SK-MEL-5 (cell line): ENCODE results near the gene ZFAND3. TPM values are rescaled to one million over a fixed set of nuclear protein-coding genes. Genes with fewer than 3 reads are reported as not detected.

ENCODE experiments used
- DNase-seq: peaks from one replicate; pipeline ENCODE4 v3.0.0-alpha.2; 2016; ENCODE audit warnings: low read depth, low spot score
- in situ Hi-C: cut with HindIII; loops from 2 replicates; pipeline ENCODE4 v1.10.0; 2016; ENCODE audit warnings: low sequenced_read_pairs, high pct_unique_total_duplicates, low pct_unique_long_range_greater_than_20kb
- total RNA-seq: library from RNA; depleted of rRNA; stranded (reverse); fragments of >200 nt; shearing (Covaris generic); gene quantifications from 2 replicates; pipeline ENCODE4 v1.2.3, GENCODE V29; 2014

Gene ZFAND3
- total RNA-seq, 1 experiment from 2014 or later = 14.6 TPM

GRCh38 chr6:37965964-37966676 is 146.6 kb downstream of the ZFAND3 start:
- DNase-seq = no peak
- in situ Hi-C loops = no loop called here

- no peak for DNase-seq
- in situ Hi-C loops = no loop called here
Measured at GRCh38 chr6:37966801-37967200, 147.3 kb downstream of the ZFAND3 start.

GRCh38 chr6:37967651-37968050 is 148.1 kb downstream of the ZFAND3 start:
- in situ Hi-C loops = no loop called here
- DNase-seq = no peak

GRCh38 chr6:37971266-37971665 is 151.7 kb downstream of the ZFAND3 start:
- no peak for DNase-seq
- in situ Hi-C loops = no loop called here

- in situ Hi-C loops = no loop called here
- DNase-seq = no peak
Measured at GRCh38 chr6:37971711-37972390, 152.3 kb downstream of the ZFAND3 start.

GRCh38 chr6:37972994-37973757 is 153.6 kb downstream of the ZFAND3 start:
- no peak for DNase-seq
- in situ Hi-C loops = no loop called here

GRCh38 chr6:37974381-37974780 is 154.9 kb downstream of the ZFAND3 start:
- no peak for DNase-seq
- in situ Hi-C loops = no loop called here

- in situ Hi-C loops = no loop called here
- DNase-seq = no peak
Measured at GRCh38 chr6:37974943-37975342, 155.4 kb downstream of the ZFAND3 start.

- no peak for DNase-seq
- in situ Hi-C loops = no loop called here
Measured at GRCh38 chr6:37977715-37978114, 158.2 kb downstream of the ZFAND3 start.

- in situ Hi-C loops = no loop called here
- DNase-seq = no peak
Measured at GRCh38 chr6:37979392-37980221, 160.1 kb downstream of the ZFAND3 start.

GRCh38 chr6:37980222-37980595 is 160.7 kb downstream of the ZFAND3 start:
- in situ Hi-C loops = no loop called here
- no peak for DNase-seq

GRCh38 chr6:37981626-37982025 is 162.1 kb downstream of the ZFAND3 start:
- DNase-seq = no peak
- in situ Hi-C loops = no loop called here

- in situ Hi-C loops = no loop called here
- DNase-seq = peak; percentile 74
Measured at GRCh38 chr6:37982317-37982716, 162.8 kb downstream of the ZFAND3 start.

- in situ Hi-C loops = no loop called here
- no peak for DNase-seq
Measured at GRCh38 chr6:37983720-37984501, 164.4 kb downstream of the ZFAND3 start.

- DNase-seq = no peak
- in situ Hi-C loops = no loop called here
Measured at GRCh38 chr6:37984578-37984977, 165.1 kb downstream of the ZFAND3 start.

GRCh38 chr6:37985355-37985754 is 165.8 kb downstream of the ZFAND3 start:
- in situ Hi-C loops = no loop called here
- DNase-seq = no peak

GRCh38 chr6:37987018-37987417 is 167.5 kb downstream of the ZFAND3 start:
- in situ Hi-C loops = no loop called here
- DNase-seq = no peak
